ENCODE data around the gene MYOG.

DNA sequence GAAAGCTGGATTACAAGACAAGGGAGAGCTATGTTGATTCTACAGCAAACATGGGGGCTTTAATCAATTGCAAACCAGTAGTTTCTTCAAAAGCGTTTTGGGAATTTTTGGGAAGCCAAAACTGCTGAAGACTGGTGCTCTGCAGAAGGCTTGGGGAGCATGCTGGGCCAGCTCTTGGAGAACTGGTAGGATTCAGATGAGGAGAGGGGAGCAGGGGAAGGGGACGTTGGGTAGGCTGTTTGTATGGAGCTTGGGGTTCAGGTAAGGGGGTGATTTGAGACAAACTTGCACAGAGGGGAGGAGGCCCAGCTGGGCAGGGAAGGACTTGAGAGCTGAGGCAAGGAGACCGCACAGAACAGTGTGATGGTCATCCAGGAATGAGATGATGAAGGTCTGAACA lies 2.6 kb upstream of the MYOG start:
- TF ChIP-seq, protein P1, sequence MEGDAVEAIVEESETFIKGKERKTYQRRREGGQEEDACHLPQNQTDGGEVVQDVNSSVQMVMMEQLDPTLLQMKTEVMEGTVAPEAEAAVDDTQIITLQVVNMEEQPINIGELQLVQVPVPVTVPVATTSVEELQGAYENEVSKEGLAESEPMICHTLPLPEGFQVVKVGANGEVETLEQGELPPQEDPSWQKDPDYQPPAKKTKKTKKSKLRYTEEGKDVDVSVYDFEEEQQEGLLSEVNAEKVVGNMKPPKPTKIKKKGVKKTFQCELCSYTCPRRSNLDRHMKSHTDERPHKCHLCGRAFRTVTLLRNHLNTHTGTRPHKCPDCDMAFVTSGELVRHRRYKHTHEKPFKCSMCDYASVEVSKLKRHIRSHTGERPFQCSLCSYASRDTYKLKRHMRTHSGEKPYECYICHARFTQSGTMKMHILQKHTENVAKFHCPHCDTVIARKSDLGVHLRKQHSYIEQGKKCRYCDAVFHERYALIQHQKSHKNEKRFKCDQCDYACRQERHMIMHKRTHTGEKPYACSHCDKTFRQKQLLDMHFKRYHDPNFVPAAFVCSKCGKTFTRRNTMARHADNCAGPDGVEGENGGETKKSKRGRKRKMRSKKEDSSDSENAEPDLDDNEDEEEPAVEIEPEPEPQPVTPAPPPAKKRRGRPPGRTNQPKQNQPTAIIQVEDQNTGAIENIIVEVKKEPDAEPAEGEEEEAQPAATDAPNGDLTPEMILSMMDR (conservative IDR thresholded peaks at IDR 0.05; ENCODE audit: low read depth in 2 of 2) = no peak
- TF ChIP-seq REST (IDR thresholded peaks at IDR 0.05; ENCODE audit: unreplicated experiment) = no peak
- no peak for TF ChIP-seq EZH2 (IDR thresholded peaks at IDR 0.05; ENCODE audit: low read depth, unreplicated experiment)
- TF ChIP-seq ZNF331 (CRISPR knock-in tag; IDR thresholded peaks at IDR 0.05; ENCODE audit: low read depth) = no peak
- no peak for TF ChIP-seq STAT1 (IDR thresholded peaks at IDR 0.05; ENCODE audit: unreplicated experiment)
- TF ChIP-seq EZH2phosphoT487 (IDR thresholded peaks at IDR 0.05; ENCODE audit: unreplicated experiment) = no peak
- TF ChIP-seq JUNB (IDR thresholded peaks at IDR 0.05; ENCODE audit: unreplicated experiment) = no peak
- TF ChIP-seq CREB1 (CRISPR knock-in tag; IDR thresholded peaks at IDR 0.05; ENCODE audit: low read depth) = no peak
- no peak for TF ChIP-seq POLR2AphosphoS5 (IDR thresholded peaks at IDR 0.05; ENCODE audit: low read depth)
- no peak for TF ChIP-seq ETS1 (IDR thresholded peaks at IDR 0.05)
- no peak for TF ChIP-seq ZNF462 (CRISPR knock-in tag; IDR thresholded peaks at IDR 0.05)
